Measurements from ENCODE around the gene MAGI1. TPM values are rescaled to one million over a fixed set of nuclear protein-coding genes. Genes with fewer than 3 reads are reported as not detected.

Gene MAGI1
- total RNA-seq, 4 donors from 2014 or later = 7.6 to 42.9 (median 37.0) TPM

GRCh38 chr3:66035763-66036477 is 2.8 kb downstream of the MAGI1 start:
- Histone ChIP-seq H3K27me3 (no peaks in the 10 kb centered on the region), H3K36me3 (no peaks in the 10 kb centered on the region), H3K27ac (peak overlapping the region in 1 of 2 donors; percentile 92), H3K4me3 (peak overlapping the region in 1 of 2 donors; percentile 6), H3K9me3 (no peaks in the 10 kb centered on the region), H3K4me1 (no peaks in the 10 kb centered on the region)
- DNase-seq = no peak
- no peak for TF ChIP-seq POLR2A (IDR thresholded peaks at IDR 0.05)
- intact Hi-C loops (cut with DNase I; ENCODE audit: low total_unique reads) = no loop called here

GRCh38 chr3:66033241-66034138 is 5.2 kb downstream of the MAGI1 start:
- no peak overlapping the region for H3K27ac ChIP-seq
- no peak for TF ChIP-seq CTCF (IDR thresholded peaks at IDR 0.05)
- TF ChIP-seq POLR2A (IDR thresholded peaks at IDR 0.05) = no peak
- no peaks in the 10 kb centered on the region for H3K9me3 ChIP-seq
- no peak for DNase-seq
- no peaks in the 10 kb centered on the region for H3K27me3 ChIP-seq
- H3K36me3 ChIP-seq = no peaks in the 10 kb centered on the region
- no peak overlapping the region for H3K4me3 ChIP-seq
- intact Hi-C loops (cut with DNase I; ENCODE audit: low total_unique reads) = no loop called here
- no peaks in the 10 kb centered on the region for H3K4me1 ChIP-seq

GRCh38 chr3:66031102-66031698 is 7.5 kb downstream of the MAGI1 start:
- Histone ChIP-seq H3K36me3 (no peaks in the 10 kb centered on the region), H3K4me1 (no peaks in the 10 kb centered on the region), H3K27ac (no peak overlapping the region), H3K9me3 (no peaks in the 10 kb centered on the region), H3K27me3 (no peaks in the 10 kb centered on the region), H3K4me3 (no peak overlapping the region)
- intact Hi-C loops (cut with DNase I; ENCODE audit: low total_unique reads) = no loop called here
- no peak for TF ChIP-seq CTCF (IDR thresholded peaks at IDR 0.05)
- no peak for TF ChIP-seq POLR2A (IDR thresholded peaks at IDR 0.05)
- no peak for DNase-seq

- intact Hi-C loops (cut with DNase I; ENCODE audit: low total_unique reads) = no loop called here
- no peaks in the 10 kb centered on the region for H3K36me3 ChIP-seq
These were observed 9.3 kb downstream of the MAGI1 start for GRCh38 chr3:66029443-66029842.

More at GRCh38 chr3:66029443-66029842, 9.3 kb downstream of the MAGI1 start:
- Histone ChIP-seq H3K27me3 (no peaks in the 10 kb centered on the region), H3K27ac (no peak overlapping the region), H3K9me3 (no peaks in the 10 kb centered on the region), H3K4me1 (no peaks in the 10 kb centered on the region), H3K4me3 (no peak overlapping the region)
- no peak for DNase-seq
- no peak for TF ChIP-seq CTCF (IDR thresholded peaks at IDR 0.05)
- no peak for TF ChIP-seq POLR2A (IDR thresholded peaks at IDR 0.05)

Data from uterus (tissue), 4 donors.